Nucleus accumbens (tissue), 56 donors: ENCODE measurements around the gene PLAU.
"Not testable (repeated sequence)": the region's sequence is repeated elsewhere in the genome, so short reads cannot be mapped to it uniquely, and the experiment has no call there.

ENCODE experiments used
- DNase-seq, 56 donors: peaks; one replicate each; lab custom pipeline; 2025; lab: John Stamatoyannopoulos, UW

PLAU gene

DNA sequence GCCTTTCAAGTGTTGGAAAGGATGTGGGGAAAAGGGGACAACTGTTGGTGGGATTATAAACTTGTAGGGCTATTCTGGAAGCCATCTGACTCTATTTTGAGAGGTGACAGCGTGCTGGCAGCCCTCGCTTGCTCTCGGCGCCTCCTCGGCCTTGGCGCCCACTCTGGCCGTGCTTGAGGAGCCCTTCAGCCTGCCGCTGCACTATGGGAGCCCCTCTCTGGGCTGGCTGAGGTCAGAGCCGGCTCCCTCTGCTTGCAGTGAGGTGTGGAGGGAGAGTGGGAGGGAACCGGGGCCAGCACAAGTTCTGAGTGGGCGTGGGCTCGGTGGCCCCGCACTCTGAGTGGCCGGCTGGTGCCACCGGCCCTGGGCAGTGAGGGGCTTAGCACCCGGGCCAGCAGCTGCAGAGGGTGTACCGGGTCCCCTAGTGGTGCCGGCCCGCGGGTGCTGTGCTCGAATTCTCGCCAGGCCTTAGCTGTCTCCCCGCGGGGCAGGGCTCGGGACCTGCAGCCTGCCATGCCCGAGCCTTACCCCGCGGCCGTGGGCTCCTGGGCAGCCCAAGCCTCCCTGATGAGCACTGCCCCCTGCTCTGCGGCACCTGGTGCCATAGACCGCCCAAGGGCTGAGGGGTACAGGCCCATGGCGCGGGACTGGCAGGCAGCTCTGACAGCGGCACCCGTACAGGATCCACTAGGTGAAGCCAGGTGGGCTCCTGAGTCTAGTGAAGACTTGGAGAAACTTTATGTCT, 33.6 kb downstream of the PLAU start:
- DNase-seq: peak in 1 of 56 donors; percentile 5

DNA sequence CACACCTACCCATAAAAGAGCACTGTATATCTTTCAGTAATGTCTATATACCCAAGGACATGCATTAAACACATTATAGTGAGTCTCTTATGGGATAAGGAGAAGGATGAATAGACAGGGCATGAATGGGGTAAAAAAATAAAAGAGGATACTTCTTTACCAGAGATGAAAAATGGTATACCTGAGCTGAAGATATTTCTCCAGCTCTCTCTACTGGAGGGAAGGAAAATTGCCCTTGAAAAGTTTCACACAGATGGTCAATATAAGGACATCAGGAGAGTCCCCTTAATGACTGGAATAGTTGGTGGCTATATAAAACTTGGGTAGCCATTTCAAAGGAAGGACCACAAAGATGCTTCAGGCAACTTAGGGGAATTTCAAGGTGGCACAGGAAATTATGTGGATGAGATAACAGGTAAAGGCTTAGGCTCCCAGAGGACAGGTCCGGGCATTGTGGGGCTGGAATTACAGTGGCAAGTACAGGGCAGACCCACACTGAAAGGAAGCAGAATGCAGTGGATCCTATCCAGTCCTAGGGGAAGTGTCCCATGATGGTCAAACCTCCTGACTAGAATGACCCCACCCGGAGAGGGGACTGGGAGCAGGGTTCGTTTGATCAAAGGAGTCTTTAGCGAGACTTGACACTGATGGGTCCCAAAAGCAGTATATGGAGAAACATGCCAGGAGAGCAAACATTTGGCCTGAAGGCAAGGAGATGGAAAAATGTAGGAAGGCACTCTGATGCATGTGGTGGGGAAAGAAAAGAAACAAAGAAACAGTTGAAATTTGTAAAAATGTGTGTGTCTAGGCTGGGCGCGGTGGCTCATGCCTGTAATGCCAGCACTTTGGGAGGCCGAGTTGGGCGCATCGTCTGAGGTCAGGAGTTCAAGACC, 35.6 kb downstream of the PLAU start:
- DNase-seq: no peak

DNA sequence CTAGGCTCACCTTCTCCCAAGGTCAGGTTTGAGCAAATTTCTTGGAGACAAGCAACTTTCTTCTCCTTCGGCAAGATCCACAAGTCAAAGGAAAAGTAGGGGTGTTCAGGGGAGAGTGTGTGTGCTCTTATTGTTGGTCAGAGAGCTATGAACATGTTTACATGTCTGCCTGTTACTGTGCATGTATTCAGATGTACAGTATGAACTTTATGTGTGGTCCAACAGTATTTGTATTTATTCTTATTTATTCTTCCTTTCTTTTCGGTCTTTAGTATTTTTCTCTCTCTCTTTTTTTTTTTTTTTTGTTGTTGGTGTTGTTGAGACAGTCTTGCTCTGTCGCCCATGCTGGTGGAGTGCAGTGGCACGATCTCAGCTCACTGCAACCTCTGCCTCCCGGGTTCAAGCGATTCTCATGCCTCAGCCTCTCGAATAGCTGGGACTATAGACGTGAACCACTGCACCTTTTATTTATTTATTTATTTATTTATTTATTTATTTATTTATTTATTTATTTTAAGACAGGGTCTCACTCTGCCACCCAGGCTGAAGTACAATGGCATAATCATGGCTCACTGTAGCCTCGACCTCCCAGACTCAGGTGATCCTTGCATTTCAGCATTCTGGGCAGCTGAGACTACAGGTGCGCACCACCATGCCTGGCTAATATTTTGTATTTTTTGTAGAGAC, 38.2 kb downstream of the PLAU start:
- no peak for DNase-seq

DNA sequence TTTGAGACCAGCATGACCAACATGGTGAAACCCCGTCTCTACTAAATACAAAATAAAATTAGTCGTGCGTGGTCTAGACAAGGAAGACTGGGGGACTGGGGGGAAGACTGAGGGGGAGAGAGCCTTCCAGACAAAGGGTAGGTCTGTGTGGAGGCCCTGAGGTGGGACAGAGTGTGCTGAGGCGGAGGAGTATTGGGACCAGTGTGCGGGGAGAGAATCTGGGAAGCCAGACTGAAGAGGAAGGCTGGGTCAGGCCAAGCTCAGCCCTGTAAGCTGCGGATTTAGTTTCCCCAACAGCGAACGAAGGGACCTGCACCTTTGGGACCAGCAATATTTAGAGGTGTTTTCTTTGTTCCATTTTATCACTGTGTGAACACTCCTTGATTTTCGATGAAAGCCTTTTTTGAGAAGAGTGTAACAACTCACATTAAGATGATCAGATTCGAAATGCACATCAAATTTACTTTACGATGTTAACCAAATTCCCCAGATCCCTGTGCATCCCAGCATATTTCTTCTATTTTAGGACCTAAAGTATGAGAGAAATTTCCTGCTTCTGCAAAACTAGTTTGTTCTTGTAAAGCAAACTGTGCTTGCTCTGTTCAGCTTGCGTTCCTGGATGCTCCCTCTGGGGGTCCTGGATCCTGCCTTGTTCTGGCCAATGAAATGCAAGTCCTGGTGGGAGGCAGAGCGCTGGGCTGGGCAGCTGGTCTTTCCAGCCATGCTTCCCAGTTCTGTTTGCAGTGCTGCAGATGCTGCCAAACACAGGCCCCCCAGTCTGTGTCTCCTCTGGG, 39.4 kb downstream of the PLAU start:
- DNase-seq: no peak

DNA sequence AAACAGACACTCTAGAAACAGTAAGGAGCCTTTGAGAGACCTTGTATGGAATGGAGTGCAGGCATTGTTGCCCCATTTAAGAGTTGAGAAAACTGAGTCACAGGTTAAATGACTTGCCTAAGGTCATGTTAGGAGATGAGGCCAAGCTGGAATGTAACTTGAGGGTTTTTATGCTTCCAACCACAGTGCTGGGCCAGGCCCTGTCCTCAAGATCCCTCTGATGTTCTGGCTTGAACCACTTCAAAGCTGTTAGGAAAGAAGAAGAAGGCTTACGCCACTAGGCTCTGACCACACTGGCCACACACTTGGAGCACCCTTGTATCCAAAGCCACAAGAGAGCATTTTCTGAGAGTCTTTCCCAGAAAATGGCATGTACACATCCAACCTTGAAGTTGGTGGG, 42.7 kb downstream of the PLAU start:
- no peak for DNase-seq

DNA sequence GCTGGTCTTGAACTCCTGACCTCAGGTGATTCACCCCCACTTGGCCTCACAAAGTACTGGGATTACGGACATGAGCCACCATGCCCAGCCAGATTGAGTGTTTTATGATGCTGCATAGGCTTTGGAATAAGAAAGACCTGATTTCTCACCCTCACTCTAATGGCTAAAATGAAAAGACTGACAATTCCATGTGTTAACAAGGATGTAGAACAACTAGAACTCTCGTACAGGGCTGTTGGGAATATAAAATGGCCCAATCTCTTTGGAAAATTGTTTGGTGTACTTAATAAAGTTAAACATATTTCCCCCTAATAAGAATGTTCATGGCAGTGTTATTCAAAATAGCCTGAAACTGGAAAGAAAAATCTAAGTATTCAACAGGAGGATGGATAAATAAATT, 43.8 kb downstream of the PLAU start:
- DNase-seq: no peak

DNA sequence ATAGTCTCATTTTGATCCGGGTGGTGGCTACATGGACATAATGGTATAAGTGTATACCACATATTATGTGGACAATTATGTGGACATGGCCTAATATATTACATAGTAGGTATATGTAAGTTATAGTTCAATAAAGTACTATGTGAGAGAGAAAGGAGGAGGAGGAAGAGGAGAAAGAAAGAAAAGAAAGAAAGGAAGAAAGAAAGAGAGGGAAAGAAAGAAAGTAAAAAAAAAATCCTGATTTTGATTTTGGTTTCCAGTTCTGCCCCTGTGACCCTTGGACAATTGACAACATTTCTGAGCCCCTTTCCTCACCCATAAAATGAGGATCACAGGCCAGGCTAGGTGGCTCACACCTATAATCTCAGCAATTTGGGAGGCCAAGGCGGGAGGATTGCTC, 44.8 kb downstream of the PLAU start:
- no peak for DNase-seq

DNA sequence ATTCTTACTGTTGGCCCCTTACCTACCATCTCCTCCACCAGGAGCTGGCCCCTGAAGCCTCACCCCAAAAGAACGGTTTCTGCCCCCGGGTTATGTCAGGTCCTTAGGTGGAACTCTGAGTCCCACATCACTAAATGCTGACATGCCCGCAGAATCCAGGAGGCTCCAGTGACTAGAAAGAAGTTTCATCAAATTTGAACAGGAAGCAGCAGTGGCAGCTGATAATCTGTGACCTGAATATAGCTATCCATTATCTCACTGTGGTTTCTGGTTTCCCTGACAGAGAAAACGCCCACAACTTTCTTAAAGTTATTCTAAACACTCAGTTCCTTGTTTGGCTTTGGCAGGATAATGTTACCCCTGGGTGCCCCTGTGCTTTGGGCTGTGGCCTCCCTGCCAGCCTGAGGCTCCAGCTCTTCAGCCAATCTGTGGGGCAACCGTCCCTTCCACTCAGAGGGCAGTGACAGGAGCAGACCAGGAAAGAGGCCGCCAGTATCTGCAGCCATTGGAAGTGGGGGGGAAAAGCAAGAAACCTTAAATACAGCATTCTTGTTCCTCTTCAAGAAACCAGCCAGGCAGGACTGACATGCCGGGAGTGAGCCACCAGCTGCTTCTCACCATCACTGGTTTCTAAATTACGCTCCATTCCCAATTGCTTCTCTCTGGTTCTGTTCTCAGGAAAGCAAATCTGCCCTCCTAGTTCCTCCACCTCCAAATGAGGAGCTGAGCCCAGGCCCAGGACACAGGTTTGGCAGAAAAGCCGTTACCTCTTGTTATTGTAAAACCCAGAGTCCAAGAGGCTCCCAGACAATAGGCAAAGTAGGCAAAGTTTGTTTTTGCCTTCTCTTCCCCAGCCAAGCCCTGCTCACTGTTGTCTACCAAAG, 45.8 kb downstream of the PLAU start:
- DNase-seq: no peak

DNA sequence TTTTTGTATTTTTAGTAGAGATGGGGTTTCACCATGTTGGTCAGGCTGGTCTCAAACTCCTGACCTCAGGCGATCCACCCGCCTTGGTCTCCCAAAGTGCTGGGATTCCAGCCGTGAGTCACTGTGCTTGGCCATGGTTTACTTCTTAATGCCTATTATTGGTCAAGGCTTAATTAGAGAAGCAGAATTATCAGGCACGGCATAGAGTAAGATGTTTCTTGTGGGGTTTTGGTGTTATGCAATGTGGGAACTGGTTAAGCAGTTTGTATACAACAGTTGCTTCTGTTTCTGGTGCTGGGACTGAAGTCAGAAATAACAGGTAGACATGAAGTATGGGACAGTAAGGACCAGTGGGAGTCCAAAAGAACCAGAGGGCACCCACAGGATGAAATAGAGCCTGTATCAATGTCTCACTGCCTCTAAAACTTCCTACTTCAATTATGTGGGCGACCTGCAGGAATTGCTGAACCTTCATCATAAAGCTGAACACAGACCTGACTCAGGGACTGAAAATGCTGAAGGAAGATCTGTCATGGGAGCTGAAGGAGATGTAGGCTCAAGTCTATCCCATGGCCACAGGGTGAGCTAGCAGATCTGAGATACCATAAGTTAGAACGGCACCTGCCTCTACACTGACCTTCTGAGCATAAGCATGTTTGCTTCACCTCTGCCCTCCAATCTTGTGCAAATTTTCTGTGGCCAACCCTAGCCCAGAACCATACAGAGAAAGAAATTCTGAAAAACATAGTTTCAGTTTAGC, 48.7 kb downstream of the PLAU start:
- no peak for DNase-seq

DNA sequence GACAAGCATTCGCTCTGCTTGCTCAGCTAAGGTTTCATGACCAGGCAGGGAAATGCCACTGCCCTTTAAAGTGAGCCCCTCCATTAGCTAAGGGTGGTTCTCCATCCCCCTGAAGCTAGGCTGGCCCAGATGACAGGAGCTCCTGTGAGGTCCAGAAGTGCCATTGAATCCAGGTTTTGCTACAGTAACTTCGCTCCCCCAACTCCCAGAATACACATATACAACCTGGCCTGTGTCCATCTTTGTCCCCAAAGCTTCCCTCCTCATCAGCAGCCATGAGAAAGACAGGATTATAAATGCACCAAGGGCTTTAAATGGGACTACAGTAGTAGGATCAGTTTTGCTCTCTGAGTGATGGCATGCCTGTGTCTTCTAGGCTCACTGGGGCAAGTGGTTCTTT, 51.5 kb downstream of the PLAU start:
- DNase-seq: no peak

DNA sequence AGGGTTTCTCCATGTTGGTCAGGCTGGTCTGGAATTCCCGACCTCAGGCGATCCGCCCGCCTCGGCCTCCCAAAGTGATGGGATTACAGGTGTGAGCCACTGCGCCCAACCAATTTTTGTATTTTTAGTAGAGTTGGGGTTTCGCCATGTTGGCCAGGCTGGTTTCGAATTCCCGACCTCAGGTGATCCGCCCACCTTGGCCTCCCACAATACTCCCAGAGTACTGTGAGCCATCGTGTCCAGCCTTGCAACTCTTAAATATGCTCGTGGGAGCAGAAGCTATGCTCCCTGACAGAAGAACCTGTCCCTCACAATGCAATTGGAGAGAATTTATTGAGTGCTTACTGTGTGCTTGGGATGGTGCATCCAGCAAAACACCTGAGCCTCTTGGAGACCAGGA, 52.6 kb downstream of the PLAU start:
- not testable (repeated sequence) for DNase-seq

DNA sequence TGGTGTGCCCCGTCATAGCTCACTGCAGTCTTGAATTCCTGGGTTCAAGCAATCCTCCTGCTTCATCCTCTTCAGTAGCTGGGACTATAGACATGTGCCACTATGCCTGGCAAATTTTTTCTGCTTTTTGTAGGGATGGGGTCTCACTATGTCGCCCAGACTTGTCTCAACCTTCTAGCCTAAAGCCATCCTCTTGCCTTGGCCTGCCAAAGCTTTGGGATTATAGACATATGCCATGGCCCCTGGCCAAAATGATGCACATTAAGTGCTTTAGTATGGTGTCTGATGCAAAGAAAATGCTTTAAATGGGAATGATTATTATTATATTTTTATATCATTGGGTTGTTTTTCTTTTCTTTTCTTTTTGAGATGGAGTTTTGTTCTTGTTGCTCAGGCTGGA, 53.8 kb downstream of the PLAU start:
- no peak for DNase-seq

DNA sequence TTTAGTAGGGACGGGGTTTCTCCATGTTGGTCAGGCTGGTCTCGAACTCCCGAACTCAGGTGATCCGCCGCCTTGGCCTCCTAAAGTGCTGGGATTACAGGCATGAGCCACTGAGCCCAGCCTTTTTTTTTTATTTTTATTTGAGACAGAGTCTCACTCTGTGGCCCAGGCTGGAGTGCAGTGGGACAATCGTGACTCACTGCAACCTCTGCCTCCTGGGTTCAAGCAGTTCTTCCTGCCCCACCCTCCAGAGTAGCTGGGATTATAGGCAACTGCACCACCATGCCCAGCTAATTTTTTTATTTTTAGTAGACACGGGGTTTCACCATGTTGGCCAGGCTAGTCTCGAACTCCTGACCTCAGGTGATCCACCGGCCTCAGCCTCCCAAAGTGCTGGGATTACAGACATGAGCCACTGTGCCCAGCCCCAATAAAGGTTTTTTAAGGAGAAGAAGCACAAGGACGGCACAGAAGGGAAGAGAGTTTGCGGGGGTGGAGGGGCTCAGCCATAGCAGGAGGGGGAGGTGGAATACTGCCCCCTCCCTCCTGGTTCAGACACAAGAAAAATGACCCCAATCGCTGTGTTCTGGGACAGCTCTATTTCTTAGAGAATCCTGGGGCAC, 54.4 kb downstream of the PLAU start:
- DNase-seq: not testable (repeated sequence)

DNA sequence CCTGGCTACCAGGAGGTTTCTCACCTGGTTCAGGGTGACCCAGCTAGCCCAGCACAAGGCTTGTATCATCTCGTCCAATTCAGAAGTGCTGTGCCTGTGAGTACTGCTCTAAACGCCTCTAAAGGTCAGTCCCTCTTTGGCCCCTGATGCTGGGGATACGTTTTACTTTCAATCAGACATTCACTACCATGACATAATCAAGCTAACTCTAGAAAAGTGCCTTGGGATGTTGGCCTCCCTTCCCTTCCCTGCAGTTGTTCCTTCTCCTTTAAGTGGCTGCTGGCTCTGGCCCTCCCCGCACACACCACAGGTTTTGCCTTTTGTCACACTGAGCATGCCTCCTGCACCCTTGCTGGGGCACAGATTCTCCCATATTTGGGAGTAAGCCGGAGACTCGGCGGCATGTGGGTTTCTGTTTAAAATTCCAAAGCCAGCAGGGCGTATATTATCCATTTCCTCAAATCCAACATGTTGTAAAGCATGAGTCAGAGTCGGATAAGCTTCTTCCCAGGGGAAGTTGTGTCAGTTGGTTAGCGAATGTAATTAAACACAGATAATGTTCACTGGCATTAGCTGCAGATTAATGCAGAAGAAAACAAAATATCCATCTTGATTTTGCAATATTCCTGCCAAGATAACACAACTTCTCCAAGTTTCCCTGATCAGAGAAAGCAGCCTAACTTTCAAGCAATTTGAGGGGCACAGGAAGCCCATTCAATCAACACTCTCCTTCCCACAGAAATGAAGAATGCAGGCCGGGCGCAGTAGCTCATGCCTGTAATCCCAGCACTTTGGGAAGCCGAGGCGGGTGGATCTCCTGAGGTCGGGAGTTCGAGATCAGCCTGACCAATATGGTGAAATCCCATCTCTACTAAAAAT, 55.2 kb downstream of the PLAU start:
- peak in 40 of 56 donors; percentile 1 to 77 (median 40) for DNase-seq

DNA sequence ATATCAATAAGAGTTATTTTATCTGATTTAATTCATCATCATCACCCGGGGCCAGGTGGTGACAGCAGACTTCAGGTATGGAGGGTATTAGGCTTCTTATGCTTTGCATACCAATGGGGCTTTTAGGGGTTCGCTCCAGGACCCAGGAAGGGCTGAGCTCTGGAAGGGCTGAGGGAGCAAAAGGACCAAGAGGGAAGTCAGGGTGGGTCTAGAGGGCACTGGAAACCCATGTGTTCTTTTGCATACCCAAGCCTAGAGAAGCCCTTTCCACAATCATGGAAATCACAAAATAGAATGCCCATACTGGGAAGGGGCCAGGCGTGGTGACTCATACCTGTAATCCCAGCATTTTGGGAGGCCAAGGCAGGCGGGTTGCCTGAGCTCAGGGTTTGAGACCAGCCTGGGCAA, 56.1 kb downstream of the PLAU start:
- no peak for DNase-seq
